CD4-positive, alpha-beta T cell treated with Interleukin-1 beta for 1 hour (primary cell): ENCODE data around the gene HSD17B8.

Experiments
- DNase-seq, 2 donors: peaks; one replicate each; pipeline ENCODE4 v3.0.0-alpha.2; 2020 to 2022

Gene HSD17B8

DNA sequence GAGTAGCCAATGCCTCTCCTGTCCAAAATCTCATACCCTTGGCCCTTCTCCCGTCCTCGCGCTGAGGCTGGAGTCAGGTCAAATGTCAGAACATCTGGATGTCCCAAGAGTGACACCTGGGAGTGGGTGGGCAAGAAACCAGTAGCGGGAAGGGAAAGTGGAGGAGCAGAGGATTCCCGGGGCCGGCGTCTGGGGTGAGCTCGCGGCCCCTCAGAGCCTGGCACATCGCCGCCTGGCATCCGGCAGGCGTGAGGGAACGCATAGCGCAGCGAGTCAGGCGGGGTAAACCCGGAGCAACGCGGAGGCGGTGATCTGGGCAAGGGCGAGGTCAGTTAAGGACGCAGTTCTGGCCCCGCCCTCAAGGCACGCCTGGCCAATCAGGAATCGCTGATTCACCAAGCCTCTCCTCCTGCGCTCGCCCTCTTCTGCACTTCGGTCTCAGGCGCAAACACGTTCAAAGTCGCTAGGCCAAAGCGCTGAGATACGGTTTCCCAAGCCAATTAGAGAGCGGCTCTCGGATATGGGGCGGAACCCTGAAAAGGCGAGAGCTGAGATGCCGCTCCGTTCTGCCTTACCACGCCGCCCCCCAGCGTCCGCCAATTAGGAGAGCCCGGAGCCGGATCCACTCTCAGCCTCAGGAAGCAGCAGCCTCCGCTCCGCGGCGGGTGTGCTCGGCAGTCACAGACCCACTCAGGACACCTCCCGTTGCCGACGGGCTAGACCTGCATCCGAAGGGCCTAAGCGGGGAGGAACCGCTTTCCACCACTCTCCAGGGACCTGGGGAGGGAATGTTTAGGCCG lies 44.7 kb downstream of the HSD17B8 start:
- DNase-seq, result peak; percentile 99

DNA sequence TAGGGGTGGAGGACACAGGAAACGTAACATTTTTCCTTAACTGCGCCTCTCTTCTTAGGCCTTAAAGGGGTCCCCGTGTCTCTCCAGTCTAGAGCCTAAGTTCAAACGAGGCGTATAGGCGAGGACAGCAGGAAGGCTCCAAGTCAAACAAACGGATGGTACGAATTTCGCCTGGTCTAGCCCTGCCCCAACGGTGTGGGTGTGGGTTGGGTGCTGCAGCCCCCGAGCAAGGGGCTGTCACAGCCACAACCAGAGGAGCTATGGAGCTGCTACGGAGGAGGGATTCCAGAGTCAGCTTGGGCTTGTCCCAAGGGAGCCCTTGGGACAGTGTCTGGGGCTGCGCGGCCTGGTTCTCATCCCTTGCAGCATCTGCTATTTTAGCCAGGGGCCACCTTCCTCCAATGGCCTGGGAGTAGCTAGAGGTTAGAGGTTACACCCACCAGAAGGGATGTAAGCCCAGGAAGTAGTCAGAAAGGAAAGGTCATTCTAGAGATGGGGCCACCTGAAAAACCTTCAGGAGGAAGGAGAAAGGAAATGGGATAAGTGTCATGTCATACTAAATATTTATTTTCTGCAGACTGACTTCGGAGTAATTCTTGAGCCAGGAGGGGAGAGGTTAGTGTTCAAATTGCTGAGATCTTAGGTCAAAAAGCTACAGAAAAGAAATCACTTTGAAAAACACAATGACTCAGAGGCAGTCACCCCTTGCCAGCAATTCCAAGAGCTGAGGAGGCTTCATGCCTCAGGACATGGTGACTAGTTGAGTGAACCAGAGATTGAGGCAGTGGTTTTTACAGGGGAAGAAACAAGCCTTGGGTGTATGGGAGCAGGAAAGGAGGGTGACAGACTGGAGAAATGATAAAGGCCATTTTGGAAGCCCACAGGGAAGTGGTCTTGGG lies 45.5 kb downstream of the HSD17B8 start:
- no peak for DNase-seq

DNA sequence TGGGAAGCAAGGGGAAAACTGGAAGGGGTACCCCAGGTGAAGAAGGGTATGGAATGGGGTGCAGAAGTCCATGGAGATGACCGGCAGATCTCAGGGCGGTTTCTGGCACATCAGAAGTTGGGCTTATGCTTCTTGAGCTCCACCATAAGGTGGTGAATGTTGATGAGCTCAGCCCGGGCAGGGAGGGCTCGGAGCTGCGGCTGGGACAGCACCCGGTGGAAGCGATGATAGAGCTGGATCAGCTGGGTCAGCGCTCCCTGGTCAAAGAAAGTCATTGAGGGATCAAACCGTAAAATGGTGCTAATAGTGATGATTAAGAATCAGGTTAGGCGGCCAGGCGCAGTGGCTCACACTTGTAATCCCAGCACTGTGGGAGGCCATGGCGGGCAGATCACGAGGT lies 46.3 kb downstream of the HSD17B8 start:
- DNase-seq, result no peak

DNA sequence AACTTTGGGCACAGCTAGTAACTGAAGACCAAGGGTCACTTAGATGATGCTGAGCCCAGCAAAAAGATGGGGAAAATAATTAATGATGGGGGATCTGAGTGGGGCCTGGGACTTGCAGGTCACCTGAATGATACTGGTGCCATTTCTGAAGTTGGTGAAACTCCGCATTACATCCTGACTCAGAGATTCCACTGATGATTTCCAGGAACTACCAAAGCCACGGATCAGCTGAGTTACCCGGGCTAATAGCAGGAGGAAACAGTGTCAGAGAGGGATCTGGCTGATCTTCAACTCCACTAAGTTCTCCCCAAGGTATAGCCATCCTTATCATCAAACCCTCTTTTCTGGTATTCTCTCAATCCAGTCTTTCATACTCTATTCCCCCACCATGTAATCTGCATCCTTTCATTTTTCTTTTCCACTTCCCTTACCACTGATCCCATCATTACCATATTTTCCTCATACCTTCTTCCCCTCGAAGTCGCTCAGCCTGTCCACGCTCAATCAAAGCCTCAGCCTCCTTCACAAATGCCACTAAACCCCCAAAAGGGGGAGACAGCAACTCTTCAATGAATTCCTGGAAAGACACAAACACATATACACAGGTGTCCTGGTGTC lies 47.0 kb downstream of the HSD17B8 start:
- no peak for DNase-seq

DNA sequence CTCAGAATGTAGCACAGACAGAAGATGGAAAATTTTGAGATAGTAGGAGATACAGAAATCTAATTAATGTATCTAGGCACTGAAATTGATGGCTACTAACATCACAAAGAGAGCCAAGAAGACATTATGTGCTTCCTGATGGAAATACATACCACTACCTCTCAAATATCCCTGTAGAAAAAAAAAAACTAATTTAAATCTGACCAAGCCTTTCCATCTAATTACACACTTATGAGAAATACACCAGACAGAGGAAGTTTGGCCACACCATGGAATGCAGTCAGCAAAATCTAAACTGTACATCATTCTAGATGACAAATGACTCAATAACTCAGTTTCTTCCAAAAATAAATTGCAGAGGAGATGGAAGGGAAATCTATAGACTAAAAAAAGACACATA lies 48.3 kb downstream of the HSD17B8 start:
- DNase-seq, result no peak

DNA sequence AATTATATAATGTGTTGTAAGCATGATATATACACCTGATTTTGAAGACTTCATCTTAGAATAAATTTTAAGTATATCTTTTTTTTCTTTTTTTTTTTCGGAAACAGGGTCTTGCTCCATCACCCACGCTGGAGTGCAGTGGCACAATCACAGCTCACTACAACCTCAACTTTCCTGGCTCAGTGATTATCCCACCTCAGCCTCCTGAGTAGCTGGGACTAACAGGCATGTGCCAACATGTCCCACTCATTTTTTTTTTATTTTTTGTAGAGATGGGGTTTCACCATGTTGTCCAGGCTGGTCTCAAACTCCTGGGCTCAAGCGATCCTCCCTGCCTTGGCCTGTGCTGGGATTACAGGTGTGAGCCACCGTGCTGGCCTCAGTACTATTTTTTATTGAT lies 50.1 kb downstream of the HSD17B8 start:
- no peak for DNase-seq
